Hepatocyte (in vitro differentiated cells): ENCODE measurements around the gene AHCYL2.

Experiments
- EZH2 ChIP-seq: fragments of 200-600 bp; sonication (generic); IDR thresholded peaks from 2 replicates; pipeline ENCODE4 v1.6.1; 2016; ENCODE audit warnings: antibody characterized with exemption, mild to moderate bottlenecking, borderline replicate concordance
- EZH2phosphoT487 ChIP-seq: fragments of 200-600 bp; sonication (generic); IDR thresholded peaks from one replicate; pipeline ENCODE4 v1.6.1; 2018; ENCODE audit warnings: antibody characterized with exemption, mild to moderate bottlenecking, low read depth, moderate library complexity; ENCODE audit not compliant: unreplicated experiment, severe bottlenecking
- TF ChIP-seq, protein P1 (sequence below): fragments of 200-600 bp; sonication (generic); IDR thresholded peaks from 2 replicates; pipeline ENCODE4 v1.5.1; 2016; ENCODE audit warnings: antibody characterized with exemption, mild to moderate bottlenecking; ENCODE audit not compliant: poor library complexity

DNA sequence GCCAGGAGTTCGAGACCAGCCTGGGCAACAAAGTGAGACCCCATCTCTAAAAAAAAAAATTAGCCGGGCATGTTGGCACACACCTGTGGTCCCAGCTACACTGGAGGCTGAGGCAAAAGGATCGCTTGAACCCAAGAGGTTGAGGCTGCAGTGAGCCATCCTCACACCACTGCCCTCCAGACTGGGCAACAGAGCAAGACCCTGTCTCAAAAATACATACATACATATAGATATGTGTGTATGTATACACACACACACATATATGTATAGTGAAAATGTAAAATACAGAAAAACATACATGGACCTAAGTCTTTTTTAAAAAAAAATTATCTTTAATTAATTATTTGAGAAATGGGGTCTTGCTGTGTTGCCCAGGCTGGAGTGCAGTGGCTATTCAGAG lies 30.9 kb upstream of the AHCYL2 start:
- TF ChIP-seq EZH2phosphoT487 (no peak), EZH2 (no peak)
- TF ChIP-seq, protein P1, sequence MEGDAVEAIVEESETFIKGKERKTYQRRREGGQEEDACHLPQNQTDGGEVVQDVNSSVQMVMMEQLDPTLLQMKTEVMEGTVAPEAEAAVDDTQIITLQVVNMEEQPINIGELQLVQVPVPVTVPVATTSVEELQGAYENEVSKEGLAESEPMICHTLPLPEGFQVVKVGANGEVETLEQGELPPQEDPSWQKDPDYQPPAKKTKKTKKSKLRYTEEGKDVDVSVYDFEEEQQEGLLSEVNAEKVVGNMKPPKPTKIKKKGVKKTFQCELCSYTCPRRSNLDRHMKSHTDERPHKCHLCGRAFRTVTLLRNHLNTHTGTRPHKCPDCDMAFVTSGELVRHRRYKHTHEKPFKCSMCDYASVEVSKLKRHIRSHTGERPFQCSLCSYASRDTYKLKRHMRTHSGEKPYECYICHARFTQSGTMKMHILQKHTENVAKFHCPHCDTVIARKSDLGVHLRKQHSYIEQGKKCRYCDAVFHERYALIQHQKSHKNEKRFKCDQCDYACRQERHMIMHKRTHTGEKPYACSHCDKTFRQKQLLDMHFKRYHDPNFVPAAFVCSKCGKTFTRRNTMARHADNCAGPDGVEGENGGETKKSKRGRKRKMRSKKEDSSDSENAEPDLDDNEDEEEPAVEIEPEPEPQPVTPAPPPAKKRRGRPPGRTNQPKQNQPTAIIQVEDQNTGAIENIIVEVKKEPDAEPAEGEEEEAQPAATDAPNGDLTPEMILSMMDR = no peak
